Ishikawa (cell line): Measurements from ENCODE around the gene PIP4K2B.

Experiments used
- CEBPB ChIP-seq: IDR thresholded peaks from 2 replicates; pipeline ENCODE4 v1.6.1; 2012
- CREB1 ChIP-seq: IDR thresholded peaks from 2 replicates; pipeline ENCODE4 v1.6.1; 2012; ENCODE audit warnings: low read depth
- EP300 ChIP-seq: IDR thresholded peaks from 2 replicates; pipeline ENCODE4 v1.6.1; 2012; ENCODE audit warnings: borderline replicate concordance
- NFIC ChIP-seq: IDR thresholded peaks from 2 replicates; pipeline ENCODE4 v1.6.1; 2012
- RAD21 ChIP-seq: IDR thresholded peaks from 2 replicates; pipeline ENCODE4 v1.6.1; 2012; ENCODE audit warnings: low read depth
- TAF1 ChIP-seq: IDR thresholded peaks from 2 replicates; pipeline ENCODE4 v1.6.1; 2012; ENCODE audit warnings: low read depth, mild to moderate bottlenecking
- TCF12 ChIP-seq: IDR thresholded peaks from 2 replicates; pipeline ENCODE4 v1.6.1; 2012; ENCODE audit warnings: low read depth
- TEAD4 ChIP-seq: IDR thresholded peaks from 2 replicates; pipeline ENCODE4 v1.6.1; 2012
- USF1 ChIP-seq: IDR thresholded peaks from 2 replicates; pipeline ENCODE4 v1.6.1; 2012
- YY1 ChIP-seq: IDR thresholded peaks from 2 replicates; pipeline ENCODE4 v1.6.1; 2012; ENCODE audit warnings: low read depth
- ZBTB7A ChIP-seq: IDR thresholded peaks from 2 replicates; pipeline ENCODE4 v1.6.1; 2012; ENCODE audit warnings: low read depth
- TF ChIP-seq, protein P1 (sequence below): IDR thresholded peaks from 2 replicates; pipeline ENCODE4 v1.6.1; 2012; ENCODE audit warnings: low read depth, mild to moderate bottlenecking
- TF ChIP-seq, protein P2 (sequence below): IDR thresholded peaks from 2 replicates; pipeline ENCODE4 v1.6.1; 2012

DNA sequence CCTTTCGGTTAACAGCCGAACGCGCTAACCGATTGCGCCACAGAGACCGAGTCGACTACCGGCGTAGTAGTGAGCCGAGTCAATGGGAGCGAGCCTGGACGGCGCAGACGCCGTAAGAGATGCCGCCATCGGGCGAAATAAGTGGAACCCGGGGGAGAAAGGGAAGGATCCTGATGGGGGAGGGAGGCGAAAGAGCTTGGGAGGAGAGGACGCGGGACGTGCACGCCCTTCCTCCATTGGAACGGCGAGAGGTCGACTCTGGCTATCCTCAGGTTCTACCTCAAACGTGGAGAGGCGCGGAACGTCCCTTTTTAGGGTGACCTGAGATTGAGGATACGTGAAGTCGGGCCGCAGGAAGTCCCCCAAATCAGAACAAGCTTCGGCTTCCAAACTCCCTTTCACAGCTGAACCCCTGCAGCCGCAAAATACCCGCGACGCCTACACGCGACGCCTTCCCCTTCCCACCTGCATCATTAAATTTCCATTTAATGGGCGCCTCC is 47.5 kb downstream of the PIP4K2B start:
- TF ChIP-seq ZBTB7A (no peak), NFIC (no peak), EP300 (0 out of 2 replicates have a peak, but pooled peaks have one; percentile 31), TCF12 (no peak), TAF1 (peak; percentile 27; the same call in 1 of the 2 replicates), TEAD4 (peak; percentile 93), CEBPB (peak; percentile 75), YY1 (peak; percentile 71), RAD21 (peak; percentile 9; the same call in 1 of the 2 replicates), CREB1 (0 out of 2 replicates have a peak, but pooled peaks have one; percentile 30), USF1 (peak; percentile 4; the same call in 1 of the 2 replicates)
- TF ChIP-seq, protein P1, sequence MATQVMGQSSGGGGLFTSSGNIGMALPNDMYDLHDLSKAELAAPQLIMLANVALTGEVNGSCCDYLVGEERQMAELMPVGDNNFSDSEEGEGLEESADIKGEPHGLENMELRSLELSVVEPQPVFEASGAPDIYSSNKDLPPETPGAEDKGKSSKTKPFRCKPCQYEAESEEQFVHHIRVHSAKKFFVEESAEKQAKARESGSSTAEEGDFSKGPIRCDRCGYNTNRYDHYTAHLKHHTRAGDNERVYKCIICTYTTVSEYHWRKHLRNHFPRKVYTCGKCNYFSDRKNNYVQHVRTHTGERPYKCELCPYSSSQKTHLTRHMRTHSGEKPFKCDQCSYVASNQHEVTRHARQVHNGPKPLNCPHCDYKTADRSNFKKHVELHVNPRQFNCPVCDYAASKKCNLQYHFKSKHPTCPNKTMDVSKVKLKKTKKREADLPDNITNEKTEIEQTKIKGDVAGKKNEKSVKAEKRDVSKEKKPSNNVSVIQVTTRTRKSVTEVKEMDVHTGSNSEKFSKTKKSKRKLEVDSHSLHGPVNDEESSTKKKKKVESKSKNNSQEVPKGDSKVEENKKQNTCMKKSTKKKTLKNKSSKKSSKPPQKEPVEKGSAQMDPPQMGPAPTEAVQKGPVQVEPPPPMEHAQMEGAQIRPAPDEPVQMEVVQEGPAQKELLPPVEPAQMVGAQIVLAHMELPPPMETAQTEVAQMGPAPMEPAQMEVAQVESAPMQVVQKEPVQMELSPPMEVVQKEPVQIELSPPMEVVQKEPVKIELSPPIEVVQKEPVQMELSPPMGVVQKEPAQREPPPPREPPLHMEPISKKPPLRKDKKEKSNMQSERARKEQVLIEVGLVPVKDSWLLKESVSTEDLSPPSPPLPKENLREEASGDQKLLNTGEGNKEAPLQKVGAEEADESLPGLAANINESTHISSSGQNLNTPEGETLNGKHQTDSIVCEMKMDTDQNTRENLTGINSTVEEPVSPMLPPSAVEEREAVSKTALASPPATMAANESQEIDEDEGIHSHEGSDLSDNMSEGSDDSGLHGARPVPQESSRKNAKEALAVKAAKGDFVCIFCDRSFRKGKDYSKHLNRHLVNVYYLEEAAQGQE = no peak
- TF ChIP-seq, protein P2, sequence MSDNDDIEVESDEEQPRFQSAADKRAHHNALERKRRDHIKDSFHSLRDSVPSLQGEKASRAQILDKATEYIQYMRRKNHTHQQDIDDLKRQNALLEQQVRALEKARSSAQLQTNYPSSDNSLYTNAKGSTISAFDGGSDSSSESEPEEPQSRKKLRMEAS = no peak
